Ammon's horn (tissue), 1 donor: ENCODE data around the gene NUP214.
"Not testable (repeated sequence)": the region's sequence is repeated elsewhere in the genome, so short reads cannot be mapped to it uniquely, and the experiment has no call there.

Experiments
- DNase-seq: peaks from one replicate; pipeline ENCODE4 v3.0.0-alpha.2; 2016; ENCODE audit warnings: low spot score

The NUP214 gene

DNA sequence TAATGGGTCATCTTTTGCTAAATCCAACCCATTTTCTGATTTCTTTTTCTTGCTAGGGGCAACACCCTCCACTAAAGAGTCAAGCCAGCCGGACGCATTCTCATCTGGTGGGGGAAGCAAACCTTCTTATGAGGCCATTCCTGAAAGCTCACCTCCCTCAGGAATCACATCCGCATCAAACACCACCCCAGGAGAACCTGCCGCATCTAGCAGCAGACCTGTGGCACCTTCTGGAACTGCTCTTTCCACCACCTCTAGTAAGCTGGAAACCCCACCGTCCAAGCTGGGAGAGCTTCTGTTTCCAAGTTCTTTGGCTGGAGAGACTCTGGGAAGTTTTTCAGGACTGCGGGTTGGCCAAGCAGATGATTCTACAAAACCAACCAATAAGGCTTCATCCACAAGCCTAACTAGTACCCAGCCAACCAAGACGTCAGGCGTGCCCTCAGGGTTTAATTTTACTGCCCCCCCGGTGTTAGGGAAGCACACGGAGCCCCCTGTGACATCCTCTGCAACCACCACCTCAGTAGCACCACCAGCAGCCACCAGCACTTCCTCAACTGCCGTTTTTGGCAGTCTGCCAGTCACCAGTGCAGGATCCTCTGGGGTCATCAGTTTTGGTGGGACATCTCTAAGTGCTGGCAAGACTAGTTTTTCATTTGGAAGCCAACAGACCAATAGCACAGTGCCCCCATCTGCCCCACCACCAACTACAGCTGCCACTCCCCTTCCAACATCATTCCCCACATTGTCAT lies 72.0 kb downstream of the NUP214 start:
- no peak for DNase-seq

GRCh38 chr9:131198041-131198715 lies 72.8 kb downstream of the NUP214 start:
- DNase-seq = no peak

DNA sequence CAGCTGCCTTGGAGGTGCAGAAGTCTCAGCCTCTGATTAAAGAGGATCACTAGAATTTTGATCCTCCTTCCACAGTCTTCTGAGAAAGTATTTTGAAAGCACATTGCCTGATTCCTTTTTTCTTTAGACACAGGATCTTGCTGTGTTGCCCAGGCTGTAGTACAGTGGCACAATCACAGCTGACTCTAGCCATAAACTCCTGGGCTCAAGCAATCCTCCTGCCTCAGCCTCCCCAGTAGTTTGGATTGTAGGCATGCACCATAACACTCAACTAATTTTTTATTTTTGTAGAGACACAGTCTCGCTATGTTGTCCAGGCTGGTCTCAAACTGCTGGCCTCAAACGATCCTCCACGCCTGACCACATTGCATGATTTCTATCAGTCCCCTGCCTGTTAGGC lies 76.5 kb downstream of the NUP214 start:
- no peak for DNase-seq

DNA sequence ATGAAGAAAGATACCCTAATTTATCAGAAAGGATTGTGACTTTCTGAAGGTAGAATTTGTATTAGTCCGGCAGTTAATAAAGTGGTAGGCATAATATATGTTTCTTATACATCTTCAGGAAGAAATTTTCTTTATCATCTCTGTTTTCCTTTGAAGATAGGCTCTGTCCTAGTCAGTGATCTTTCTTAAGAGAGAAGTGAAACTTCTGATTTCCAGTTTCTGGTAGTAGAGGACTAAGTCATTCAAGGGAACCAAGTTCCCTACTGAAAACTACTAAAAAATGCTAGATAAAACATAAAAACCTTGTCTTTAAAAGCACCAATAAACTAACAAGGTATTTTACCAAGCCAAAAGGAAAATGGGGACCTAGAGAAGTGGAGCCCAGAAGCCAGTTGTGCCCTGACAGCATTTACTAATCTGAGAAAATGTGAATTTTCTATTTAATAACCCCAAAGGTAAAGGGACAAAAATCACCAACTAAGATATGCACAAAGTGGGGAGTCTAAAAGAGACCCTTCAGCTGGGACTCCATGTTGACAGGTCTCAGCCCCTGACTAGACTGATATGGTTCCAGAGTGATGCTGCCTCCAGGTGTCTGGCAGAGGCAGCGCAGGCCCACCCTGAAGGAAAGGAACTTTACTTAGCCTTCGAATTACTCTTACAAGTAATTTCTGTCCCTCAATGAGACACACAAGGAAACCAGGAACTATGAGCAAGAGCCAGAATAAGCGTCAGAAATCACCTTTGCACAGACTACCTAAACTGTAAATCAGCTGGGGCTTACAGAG lies 78.2 kb downstream of the NUP214 start:
- no peak for DNase-seq

- no peak for DNase-seq
Observed at GRCh38 chr9:131204285-131204684, 78.9 kb downstream of the NUP214 start.

- DNase-seq = no peak
Observed at GRCh38 chr9:131206495-131206894, 81.1 kb downstream of the NUP214 start.

DNA sequence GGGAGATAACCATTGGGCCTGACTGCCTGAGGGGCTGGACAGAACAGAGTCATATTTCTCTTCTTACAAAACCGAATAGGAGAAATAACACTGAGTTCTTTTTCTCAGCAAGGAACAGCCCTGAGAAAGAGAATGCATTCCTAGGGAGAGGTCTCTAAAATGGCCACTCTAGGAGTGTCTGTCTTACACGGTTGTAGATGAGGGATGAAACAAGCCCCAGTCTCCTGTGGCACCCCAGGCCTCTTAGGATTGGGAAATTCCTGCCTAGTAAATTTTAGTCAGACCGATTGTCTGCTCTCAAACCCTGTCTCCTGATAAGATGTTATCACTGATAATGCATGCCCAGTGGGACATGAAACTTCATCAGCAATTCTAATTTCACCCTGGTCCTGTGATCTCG lies 86.5 kb downstream of the NUP214 start:
- DNase-seq = not testable (repeated sequence)

GRCh38 chr9:131214286-131214856 lies 89.0 kb downstream of the NUP214 start:
- DNase-seq = peak; percentile 63

- DNase-seq = no peak
Observed at GRCh38 chr9:131214876-131215275, 89.5 kb downstream of the NUP214 start.

GRCh38 chr9:131216806-131217205 lies 91.4 kb downstream of the NUP214 start:
- no peak for DNase-seq

- no peak for DNase-seq
Observed at GRCh38 chr9:131217331-131218031, 92.1 kb downstream of the NUP214 start.

GRCh38 chr9:131218370-131218769 lies 93.0 kb downstream of the NUP214 start:
- no peak for DNase-seq

DNA sequence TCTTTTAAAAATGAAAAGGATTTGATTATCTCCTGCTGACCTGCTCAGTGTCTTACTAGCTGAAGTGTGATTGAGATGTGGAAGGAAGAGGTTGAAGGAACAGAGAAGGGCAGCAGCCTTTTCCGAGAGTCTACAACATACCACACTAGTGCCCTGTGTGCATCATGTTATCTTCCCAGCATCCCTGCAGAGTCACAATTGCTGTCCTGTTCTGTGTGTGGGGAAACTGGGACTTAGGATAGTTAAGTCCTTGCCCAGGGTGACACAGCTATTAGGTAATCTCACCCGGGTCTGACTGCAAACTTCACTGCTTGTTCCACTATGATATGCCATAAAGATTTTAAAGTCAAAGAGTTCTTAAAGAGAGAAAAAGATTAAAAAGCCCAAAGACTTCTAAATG lies 95.1 kb downstream of the NUP214 start:
- DNase-seq = no peak

DNA sequence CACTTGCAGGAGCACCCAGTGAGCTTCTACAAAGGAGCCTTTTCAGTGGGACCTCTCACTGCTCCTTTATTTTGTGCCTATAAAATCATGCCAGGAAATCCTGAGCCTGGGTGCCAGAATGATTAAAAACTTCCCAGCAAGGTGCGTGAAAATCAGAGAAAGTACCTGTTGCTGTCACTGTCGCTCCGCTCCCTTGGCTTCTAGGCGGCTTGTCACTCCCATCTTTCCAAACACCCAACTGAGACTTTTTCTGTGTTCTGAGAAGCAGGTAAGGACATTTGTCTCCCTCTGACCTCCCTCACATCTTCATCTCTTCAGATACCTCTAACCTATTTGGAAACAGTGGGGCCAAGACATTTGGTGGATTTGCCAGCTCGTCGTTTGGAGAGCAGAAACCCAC lies 97.1 kb downstream of the NUP214 start:
- no peak for DNase-seq

DNA sequence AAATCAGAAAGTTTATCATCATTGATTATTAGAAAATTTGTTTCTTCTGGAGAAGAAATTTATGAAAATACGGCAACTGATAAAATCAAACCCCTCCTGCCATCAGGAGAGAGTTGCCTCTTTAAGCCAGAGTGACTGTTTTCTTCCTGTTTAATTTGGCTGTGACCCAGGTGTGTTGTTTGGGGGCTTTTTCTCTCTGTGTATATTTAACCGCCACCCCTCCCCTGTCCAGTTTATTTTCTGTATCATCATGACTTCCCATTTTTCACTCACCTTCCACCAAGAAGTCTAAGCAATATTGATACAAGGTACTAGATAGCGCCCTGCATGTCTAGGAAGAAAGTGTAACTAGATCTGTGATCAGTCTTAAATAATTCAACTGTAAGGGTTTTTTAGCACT lies 100.8 kb downstream of the NUP214 start:
- DNase-seq = no peak

DNA sequence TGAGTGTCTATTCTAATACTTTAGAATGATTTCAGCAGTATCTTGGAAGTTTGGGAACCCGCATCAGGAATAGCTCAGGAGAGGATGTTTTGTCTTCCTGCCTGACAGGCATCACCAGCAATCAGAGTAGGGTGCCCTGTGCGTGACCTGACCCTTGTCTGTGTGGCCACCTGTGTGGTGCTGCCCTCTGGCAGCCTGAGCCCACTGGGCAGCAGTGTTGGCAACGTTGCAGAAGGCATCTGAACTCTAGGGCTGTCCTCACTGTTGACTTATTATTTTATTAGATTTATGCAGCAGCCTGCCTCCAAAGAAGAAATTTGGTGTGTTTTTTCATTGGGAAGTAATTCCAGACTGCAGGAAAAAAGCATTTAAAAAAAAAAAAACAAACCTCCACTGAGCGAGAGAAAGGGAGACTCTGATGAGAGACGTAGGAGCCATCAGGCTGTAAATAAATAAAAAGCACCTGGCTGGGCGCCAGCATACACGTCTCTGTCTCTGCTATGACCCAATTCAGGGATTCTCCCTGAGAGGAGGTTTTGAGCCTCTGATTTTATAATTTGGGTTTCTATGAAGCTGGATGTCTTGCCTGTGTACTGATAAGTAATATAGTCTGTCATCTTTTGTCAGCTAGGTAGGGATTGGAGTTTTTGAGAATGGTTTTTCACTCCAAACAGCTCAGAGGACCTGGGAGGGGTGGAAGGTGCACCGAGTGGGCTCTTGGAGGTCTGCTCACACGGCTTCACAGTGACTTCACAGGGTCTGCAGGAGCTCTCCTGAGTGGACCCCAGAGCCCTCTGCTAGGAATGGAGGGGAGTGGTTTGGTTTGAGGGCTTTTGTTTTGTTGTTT lies 101.9 kb downstream of the NUP214 start:
- no peak for DNase-seq

- no peak for DNase-seq
Observed at GRCh38 chr9:131227959-131228460, 102.6 kb downstream of the NUP214 start.

GRCh38 chr9:131228988-131229387 lies 103.6 kb downstream of the NUP214 start:
- DNase-seq = no peak

- no peak for DNase-seq
Observed at GRCh38 chr9:131233556-131233955, 108.2 kb downstream of the NUP214 start.

DNA sequence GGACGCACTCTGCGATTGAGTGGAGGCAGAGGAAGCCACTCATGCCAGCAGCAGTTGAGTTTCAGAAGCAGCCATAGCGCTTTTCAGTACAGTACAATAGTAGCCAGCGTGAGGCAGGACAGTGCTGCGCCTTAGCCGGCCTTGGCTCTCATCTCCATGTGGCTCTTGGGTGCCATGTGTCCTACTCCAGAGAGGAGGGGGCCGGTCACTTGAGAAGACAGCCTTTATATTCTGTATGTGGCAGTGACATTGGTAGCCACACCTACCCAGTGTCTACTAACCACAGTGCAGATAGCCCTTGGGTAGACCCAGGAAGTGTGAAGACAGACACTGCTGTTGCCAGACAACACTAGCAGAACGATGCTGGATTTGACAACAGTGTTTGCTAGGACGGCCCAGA lies 108.6 kb downstream of the NUP214 start:
- no peak for DNase-seq
